Middle frontal gyrus (tissue), 1 donor: ENCODE measurements around the gene RTN4R.

Experiments
- DNase-seq: peaks from one replicate; pipeline ENCODE4 v3.0.0-alpha.2; 2015; ENCODE audit warnings: low spot score; ENCODE audit errors: extremely low spot score

RTN4R gene

GRCh38 chr22:20242393-20243175 is 25.5 kb downstream of the RTN4R start:
- no peak for DNase-seq

- no peak for DNase-seq
These were observed 26.3 kb downstream of the RTN4R start for GRCh38 chr22:20241579-20242392.

- DNase-seq: no peak
These were observed 27.2 kb downstream of the RTN4R start for GRCh38 chr22:20240900-20241299.

GRCh38 chr22:20240447-20240764 is 27.7 kb downstream of the RTN4R start:
- DNase-seq: peak; percentile 37

GRCh38 chr22:20239676-20240446 is 28.3 kb downstream of the RTN4R start:
- no peak for DNase-seq

- DNase-seq: peak; percentile 68
These were observed 29.0 kb downstream of the RTN4R start for GRCh38 chr22:20238901-20239675.

GRCh38 chr22:20238536-20238900 is 29.6 kb downstream of the RTN4R start:
- DNase-seq: no peak

- DNase-seq: no peak
These were observed 30.4 kb downstream of the RTN4R start for GRCh38 chr22:20237480-20238440.

- no peak for DNase-seq
These were observed 31.9 kb downstream of the RTN4R start for GRCh38 chr22:20236052-20236717.

- DNase-seq: no peak
These were observed 32.6 kb downstream of the RTN4R start for GRCh38 chr22:20235389-20235991.

GRCh38 chr22:20234760-20235388 is 33.2 kb downstream of the RTN4R start:
- no peak for DNase-seq

- no peak for DNase-seq
These were observed 33.8 kb downstream of the RTN4R start for GRCh38 chr22:20234314-20234682.

- no peak for DNase-seq
These were observed 34.5 kb downstream of the RTN4R start for GRCh38 chr22:20233351-20234313.

- DNase-seq: no peak
These were observed 35.3 kb downstream of the RTN4R start for GRCh38 chr22:20232781-20233180.

GRCh38 chr22:20232237-20232598 is 35.9 kb downstream of the RTN4R start:
- no peak for DNase-seq

- no peak for DNase-seq
These were observed 36.4 kb downstream of the RTN4R start for GRCh38 chr22:20231514-20232236.
